GM12878 (cell line): ENCODE results near the gene AMHR2. TPM values are rescaled to one million over a fixed set of nuclear protein-coding genes. Genes with fewer than 3 reads are reported as not detected.
"Not testable (repeated sequence)": the region's sequence is repeated elsewhere in the genome, so short reads cannot be mapped to it uniquely, and the experiment has no call there.

Experiments used
- ATAC-seq: fragments of 200-7000 bp; cut with Tn5 transposase; 3 replicates; pipeline ENCODE4 v1.9.1; 2020; ENCODE audit warnings: mild to moderate bottlenecking, moderate library complexity
- BruUV-seq: library from RNA; stranded (reverse); fragments of 400-500 nt; replicated peaks from 2 replicates; lab custom pipeline; 2021; lab: Mats Ljungman, UMichigan
- CTCF ChIA-PET: fragments of 300-600 bp; sonication (Branson Sonifier 250); formaldehyde crosslinking; extraction: SDS; loops from one replicate; lab custom pipeline; 2021; ENCODE audit warnings: inconsistent platforms; lab: Yijun Ruan, JAX
- POLR2A ChIA-PET: fragments of 350-600 bp; formaldehyde crosslinking; extraction: SDS; loops from one replicate; lab custom pipeline; 2021; ENCODE audit warnings: inconsistent platforms; lab: Charles Lee
- RAD21 ChIA-PET: fragments of 300-600 bp; sonication (Branson Sonifier 250); formaldehyde crosslinking; loops from one replicate; lab custom pipeline; 2023; ENCODE audit warnings: antibody characterized with exemption; ENCODE audit not compliant: unreplicated experiment; lab: Charles Lee
- SMC1A ChIA-PET: fragments of 300-600 bp; sonication (Branson Sonifier 250); formaldehyde crosslinking; loops from one replicate; lab custom pipeline; 2023; ENCODE audit not compliant: unreplicated experiment, uncharacterized antibody; lab: Charles Lee
- DNase-seq: peaks from one replicate; pipeline ENCODE4 v3.0.0-alpha.2; 2011; ENCODE audit warnings: low read depth, low spot score
- FAIRE-seq: peaks from 3 replicates; lab custom pipeline; 2011; peaks lifted over from hg19 to GRCh38; lab: Jason Lieb, UNC
- H2AFZ ChIP-seq: 2 replicates; pipeline ENCODE4 v1.6.0; 2011; ENCODE audit warnings: low read depth, low read length, control low read depth; ENCODE audit not compliant: control insufficient read depth
- H3K27ac ChIP-seq: 2 replicates; pipeline ENCODE4 v1.5.1; 2011; ENCODE audit warnings: control low read depth; ENCODE audit not compliant: control insufficient read depth, insufficient read depth
- H3K27me3 ChIP-seq, 2 experiments: replicated peaks in 1 of 2; 2 replicates each; pipeline versions ENCODE4 v1.6.0 to v1.6.1; 2011; ENCODE audit warnings: low read length in 1 of 2; ENCODE audit not compliant: control insufficient read depth in 2 of 2, insufficient read depth in 2 of 2
- H3K36me3 ChIP-seq, 2 experiments: 2 replicates each; pipeline ENCODE4 v1.5.1; 2011; ENCODE audit warnings: low read length in 1 of 2; ENCODE audit not compliant: control insufficient read depth in 2 of 2, insufficient read depth in 2 of 2
- H3K4me1 ChIP-seq: 2 replicates; pipeline ENCODE4 v1.6.1; 2011; ENCODE audit warnings: mild to moderate bottlenecking, low read length, moderate library complexity, mixed read lengths; ENCODE audit not compliant: control insufficient read depth, insufficient read depth
- H3K4me2 ChIP-seq: 2 replicates; pipeline ENCODE4 v1.6.0; 2011; ENCODE audit warnings: control low read depth; ENCODE audit not compliant: control insufficient read depth, insufficient read depth
- H3K4me3 ChIP-seq: fragments of 200-600 bp; sonication (generic); 2 replicates; pipeline ENCODE4 v1.5.1; 2016
- H3K79me2 ChIP-seq: 2 replicates; pipeline ENCODE4 v1.6.0; 2011; ENCODE audit warnings: low read length; ENCODE audit not compliant: control insufficient read depth, insufficient read depth
- H3K9ac ChIP-seq: 2 replicates; pipeline ENCODE4 v1.8.0; 2011; ENCODE audit warnings: low read length, control low read depth, mixed read lengths; ENCODE audit not compliant: control insufficient read depth, insufficient read depth
- H3K9me3 ChIP-seq: replicated peaks from 3 replicates; pipeline ENCODE4 v1.5.1; 2011; ENCODE audit warnings: mild to moderate bottlenecking, low read length; ENCODE audit not compliant: control insufficient read depth, insufficient read depth
- H4K20me1 ChIP-seq: 2 replicates; pipeline ENCODE4 v1.6.0; 2011; ENCODE audit not compliant: control insufficient read depth, insufficient read depth
- CHD2 ChIP-seq: IDR thresholded peaks from 2 replicates; pipeline ENCODE4 v1.6.1; 2011; ENCODE audit warnings: low read depth, low read length, improper control_type of control experiment, borderline replicate concordance
- TBL1XR1 ChIP-seq: IDR thresholded peaks from 2 replicates; pipeline ENCODE4 v1.6.1; 2012; ENCODE audit warnings: low read depth, low read length, improper control_type of control experiment
- WGBS: methylation state at CpG from one replicate; pipeline ENCODE4 v1.1.6; 2016; ENCODE audit warnings: low lambda C conversion rate; ENCODE audit not compliant: insufficient replicate concordance, insufficient coverage; ENCODE audit errors: missing lambda C conversion rate; 5-methylcytosine and 5-hydroxymethylcytosine counted together
- in situ Hi-C: fragments of 300-500 bp; cut with MboI; formaldehyde crosslinking; loops from 9 replicates; pipeline ENCODE4 v1.14.3; 2018; ENCODE audit warnings: mixed read lengths
- intact Hi-C: fragments of 100-400 bp; cut with micrococcal nuclease; formaldehyde crosslinking; loops from one replicate; pipeline ENCODE4 v1.14.2; 2022; ENCODE audit not compliant: unreplicated experiment
- polyA plus RNA-seq, 11 experiments: library from polyadenylated mRNA; depleted of rRNA in 4 of 11; unstranded in 6 of 11; stranded (reverse) in 5 of 11; fragments of >200 nt; fragmentation: Nextera tagmentation in 4 of 11; fragmentation: Illumina TruSeq in 1 of 11; extraction: Ambion mirVana in 4 of 11; extraction: Trizol in 1 of 11; gene quantifications; 1 replicate in 1 of 11; 2 replicates in 10 of 11; pipeline versions ENCODE4 v1.2.1 to v1.2.3, GENCODE V29; 2011 to 2016; ENCODE audit warnings: inconsistent platforms in 2 of 11, missing spikeins in 2 of 11, low read depth in 1 of 11
- total RNA-seq, 4 experiments: library from RNA; depleted of rRNA in 3 of 4; stranded (reverse); fragments of >200 nt in 3 of 4; fragmentation: Illumina TruSeq in 1 of 4; extraction: Trizol in 1 of 4; gene quantifications; 2 replicates each; pipeline versions ENCODE4 v1.2.1 to v1.2.3, GENCODE V29; 2013 to 2021
- TF ChIP-seq, protein P1 (sequence below): fragments of 450-650 bp; formaldehyde crosslinking; IDR thresholded peaks from 2 replicates; pipeline ENCODE4 v1.5.0; 2022; ENCODE audit warnings: mild to moderate bottlenecking, missing genetic modification characterization
- TF ChIP-seq, protein P2 (sequence below): fragments of 450-650 bp; formaldehyde crosslinking; IDR thresholded peaks from 2 replicates; pipeline ENCODE4 v1.4.0; 2020; ENCODE audit warnings: mild to moderate bottlenecking, moderate library complexity

AMHR2 gene
- total and polyA plus RNA-seq, 10 of the 15 experiments (the other 5 are each of a cell fraction or from before 2014, with no cell fraction given): 0.06 TPM; not detected in 9

DNA sequence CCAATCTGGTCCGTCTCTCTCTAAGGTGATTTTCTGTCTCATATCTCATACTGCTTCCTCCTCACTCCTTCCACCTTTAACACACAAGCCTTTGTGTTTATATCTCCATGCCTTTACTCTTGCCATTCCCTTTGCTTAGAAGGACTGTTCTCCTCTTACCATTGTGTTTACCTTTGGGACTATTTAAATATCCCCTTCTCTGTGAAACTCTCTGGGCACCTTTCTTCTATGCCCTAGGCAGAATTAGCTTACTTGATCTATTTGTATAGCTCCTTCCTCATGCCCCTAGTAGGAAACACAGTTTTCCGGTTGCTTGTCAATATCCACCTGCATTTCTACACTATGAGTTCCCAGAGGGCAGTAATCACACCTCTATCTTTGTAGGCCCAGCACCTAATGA lies 3.9 kb upstream of the AMHR2 start (continued):
- TF ChIP-seq, protein P1, sequence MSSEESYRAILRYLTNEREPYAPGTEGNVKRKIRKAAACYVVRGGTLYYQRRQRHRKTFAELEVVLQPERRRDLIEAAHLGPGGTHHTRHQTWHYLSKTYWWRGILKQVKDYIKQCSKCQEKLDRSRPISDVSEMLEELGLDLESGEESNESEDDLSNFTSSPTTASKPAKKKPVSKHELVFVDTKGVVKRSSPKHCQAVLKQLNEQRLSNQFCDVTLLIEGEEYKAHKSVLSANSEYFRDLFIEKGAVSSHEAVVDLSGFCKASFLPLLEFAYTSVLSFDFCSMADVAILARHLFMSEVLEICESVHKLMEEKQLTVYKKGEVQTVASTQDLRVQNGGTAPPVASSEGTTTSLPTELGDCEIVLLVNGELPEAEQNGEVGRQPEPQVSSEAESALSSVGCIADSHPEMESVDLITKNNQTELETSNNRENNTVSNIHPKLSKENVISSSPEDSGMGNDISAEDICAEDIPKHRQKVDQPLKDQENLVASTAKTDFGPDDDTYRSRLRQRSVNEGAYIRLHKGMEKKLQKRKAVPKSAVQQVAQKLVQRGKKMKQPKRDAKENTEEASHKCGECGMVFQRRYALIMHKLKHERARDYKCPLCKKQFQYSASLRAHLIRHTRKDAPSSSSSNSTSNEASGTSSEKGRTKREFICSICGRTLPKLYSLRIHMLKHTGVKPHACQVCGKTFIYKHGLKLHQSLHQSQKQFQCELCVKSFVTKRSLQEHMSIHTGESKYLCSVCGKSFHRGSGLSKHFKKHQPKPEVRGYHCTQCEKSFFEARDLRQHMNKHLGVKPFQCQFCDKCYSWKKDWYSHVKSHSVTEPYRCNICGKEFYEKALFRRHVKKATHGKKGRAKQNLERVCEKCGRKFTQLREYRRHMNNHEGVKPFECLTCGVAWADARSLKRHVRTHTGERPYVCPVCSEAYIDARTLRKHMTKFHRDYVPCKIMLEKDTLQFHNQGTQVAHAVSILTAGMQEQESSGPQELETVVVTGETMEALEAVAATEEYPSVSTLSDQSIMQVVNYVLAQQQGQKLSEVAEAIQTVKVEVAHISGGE: no peak
- TF ChIP-seq CHD2 (no peak), TBL1XR1 (no peak)
- TF ChIP-seq, protein P2, sequence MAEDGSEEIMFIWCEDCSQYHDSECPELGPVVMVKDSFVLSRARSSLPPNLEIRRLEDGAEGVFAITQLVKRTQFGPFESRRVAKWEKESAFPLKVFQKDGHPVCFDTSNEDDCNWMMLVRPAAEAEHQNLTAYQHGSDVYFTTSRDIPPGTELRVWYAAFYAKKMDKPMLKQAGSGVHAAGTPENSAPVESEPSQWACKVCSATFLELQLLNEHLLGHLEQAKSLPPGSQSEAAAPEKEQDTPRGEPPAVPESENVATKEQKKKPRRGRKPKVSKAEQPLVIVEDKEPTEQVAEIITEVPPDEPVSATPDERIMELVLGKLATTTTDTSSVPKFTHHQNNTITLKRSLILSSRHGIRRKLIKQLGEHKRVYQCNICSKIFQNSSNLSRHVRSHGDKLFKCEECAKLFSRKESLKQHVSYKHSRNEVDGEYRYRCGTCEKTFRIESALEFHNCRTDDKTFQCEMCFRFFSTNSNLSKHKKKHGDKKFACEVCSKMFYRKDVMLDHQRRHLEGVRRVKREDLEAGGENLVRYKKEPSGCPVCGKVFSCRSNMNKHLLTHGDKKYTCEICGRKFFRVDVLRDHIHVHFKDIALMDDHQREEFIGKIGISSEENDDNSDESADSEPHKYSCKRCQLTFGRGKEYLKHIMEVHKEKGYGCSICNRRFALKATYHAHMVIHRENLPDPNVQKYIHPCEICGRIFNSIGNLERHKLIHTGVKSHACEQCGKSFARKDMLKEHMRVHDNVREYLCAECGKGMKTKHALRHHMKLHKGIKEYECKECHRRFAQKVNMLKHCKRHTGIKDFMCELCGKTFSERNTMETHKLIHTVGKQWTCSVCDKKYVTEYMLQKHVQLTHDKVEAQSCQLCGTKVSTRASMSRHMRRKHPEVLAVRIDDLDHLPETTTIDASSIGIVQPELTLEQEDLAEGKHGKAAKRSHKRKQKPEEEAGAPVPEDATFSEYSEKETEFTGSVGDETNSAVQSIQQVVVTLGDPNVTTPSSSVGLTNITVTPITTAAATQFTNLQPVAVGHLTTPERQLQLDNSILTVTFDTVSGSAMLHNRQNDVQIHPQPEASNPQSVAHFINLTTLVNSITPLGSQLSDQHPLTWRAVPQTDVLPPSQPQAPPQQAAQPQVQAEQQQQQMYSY (CRISPR knock-in tag): no peak
- TF ChIP-seq, all 136 proteins: peak for 0

DNA sequence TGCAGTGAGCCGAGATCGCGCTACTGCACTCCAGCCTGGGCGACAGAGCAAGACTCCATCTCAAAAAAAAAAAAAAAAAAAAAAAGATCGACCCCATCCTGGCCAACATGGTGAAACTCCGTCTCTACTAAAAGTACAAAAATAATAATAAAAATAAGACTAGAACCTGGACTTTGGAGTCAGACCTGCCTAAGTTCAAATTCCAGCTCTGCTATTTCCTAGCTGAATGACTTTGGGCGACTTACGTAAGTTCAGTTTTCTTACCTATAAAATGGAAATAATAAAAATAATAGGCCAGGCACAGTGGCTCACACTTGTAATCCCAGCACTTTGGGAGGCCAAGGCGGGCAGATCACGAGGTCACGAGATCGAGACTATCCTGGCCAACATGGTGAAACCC lies 1.4 kb upstream of the AMHR2 start:
- WGBS: 75% methylated on average over 12 of the region's 12 CpGs
- CTCF ChIA-PET: interaction anchor here (0.6 to 10.1 kb wide), 16 partner anchors 8 to 552 kb away, joined by 3 to 225 read pairs (median 7); partner anchors contain the start of genes AAAS, NPFF, PRR13 and SP1
- not testable (repeated sequence) for H3K9me3 ChIP-seq, BruUV-seq, H2AFZ ChIP-seq, H3K36me3 ChIP-seq, H3K27me3 ChIP-seq, FAIRE-seq, H3K4me2 ChIP-seq, DNase-seq, H4K20me1 ChIP-seq, ATAC-seq, H3K9ac ChIP-seq, H3K4me3 ChIP-seq, H3K27ac ChIP-seq, H3K79me2 ChIP-seq
- SMC1A ChIA-PET: interaction anchor here (1.4 to 7.7 kb wide), 9 partner anchors 35 to 101 kb away, joined by 3 to 164 read pairs (median 12); partner anchors contain the start of gene AAAS
- intact Hi-C loops: loop anchor here (5.0 kb wide), 1 partner anchor 40 kb away; the partner anchor contains the start of gene SP1
- POLR2A ChIA-PET: interaction anchor here (0.6 to 2.0 kb wide), 6 partner anchors 31 to 77 kb away, joined by 3 to 9 read pairs (median 4); partner anchors contain the start of gene SP1
- RAD21 ChIA-PET: interaction anchor here (0.7 to 4.4 kb wide), 8 partner anchors 18 to 108 kb away, joined by 3 to 90 read pairs (median 10); partner anchors contain the start of genes NPFF and TARBP2
- in situ Hi-C loops: loop anchor here (5.0 kb wide), 1 partner anchor 75 kb away; no protein-coding TSS in a partner anchor
- H3K4me1 ChIP-seq: peaks cover 14% of the 10 kb centered on the region
